ENCODE measurements around the gene PCP4. TPM values are rescaled to one million over a fixed set of nuclear protein-coding genes. Genes with fewer than 3 reads are reported as not detected.

The PCP4 gene
- polyA plus RNA-seq, 2 of the 4 experiments (the other 2 are of a cell fraction) = not detected

DNA sequence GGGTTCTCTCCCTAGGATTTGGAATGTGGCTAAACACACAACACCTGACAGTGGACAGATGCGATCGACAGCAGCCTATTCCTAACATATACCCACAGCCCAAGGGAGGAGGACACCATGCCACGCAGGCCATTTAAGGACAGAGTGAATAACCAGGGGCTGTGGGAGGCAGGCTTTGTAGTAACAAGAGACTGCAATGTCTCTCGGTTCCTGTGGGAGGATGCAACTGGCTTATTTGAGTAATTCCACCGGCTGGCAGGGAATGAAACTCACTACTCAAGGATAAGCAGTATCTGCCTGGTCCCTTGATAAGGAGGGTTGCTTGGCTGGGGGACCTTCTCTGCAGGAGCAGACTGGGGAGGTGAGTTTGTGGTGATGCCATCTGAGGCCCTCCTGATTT lies 109.6 kb downstream of the PCP4 start:
- no peak overlapping the region for H3K4me2 ChIP-seq
- ChIA-PET CTCF (interaction anchor here (0.8 kb wide), 1 partner anchor 19 kb away, joined by 3 read pairs; no protein-coding TSS in a partner anchor), POLR2A (no interaction called here)
- TF ChIP-seq, protein P1, sequence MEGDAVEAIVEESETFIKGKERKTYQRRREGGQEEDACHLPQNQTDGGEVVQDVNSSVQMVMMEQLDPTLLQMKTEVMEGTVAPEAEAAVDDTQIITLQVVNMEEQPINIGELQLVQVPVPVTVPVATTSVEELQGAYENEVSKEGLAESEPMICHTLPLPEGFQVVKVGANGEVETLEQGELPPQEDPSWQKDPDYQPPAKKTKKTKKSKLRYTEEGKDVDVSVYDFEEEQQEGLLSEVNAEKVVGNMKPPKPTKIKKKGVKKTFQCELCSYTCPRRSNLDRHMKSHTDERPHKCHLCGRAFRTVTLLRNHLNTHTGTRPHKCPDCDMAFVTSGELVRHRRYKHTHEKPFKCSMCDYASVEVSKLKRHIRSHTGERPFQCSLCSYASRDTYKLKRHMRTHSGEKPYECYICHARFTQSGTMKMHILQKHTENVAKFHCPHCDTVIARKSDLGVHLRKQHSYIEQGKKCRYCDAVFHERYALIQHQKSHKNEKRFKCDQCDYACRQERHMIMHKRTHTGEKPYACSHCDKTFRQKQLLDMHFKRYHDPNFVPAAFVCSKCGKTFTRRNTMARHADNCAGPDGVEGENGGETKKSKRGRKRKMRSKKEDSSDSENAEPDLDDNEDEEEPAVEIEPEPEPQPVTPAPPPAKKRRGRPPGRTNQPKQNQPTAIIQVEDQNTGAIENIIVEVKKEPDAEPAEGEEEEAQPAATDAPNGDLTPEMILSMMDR (IDR thresholded peaks at IDR 0.05) = no peak
- TF ChIP-seq MYC (IDR thresholded peaks at IDR 0.05; ENCODE audit: borderline replicate concordance, low read length) (no peak), ZNF302 (CRISPR knock-in tag; IDR thresholded peaks at IDR 0.05) (no peak), JUNB (IDR thresholded peaks at IDR 0.05) (no peak), POLR2A (IDR thresholded peaks at IDR 0.05; ENCODE audit: low read length) (no peak), EHMT2 (IDR thresholded peaks at IDR 0.05; ENCODE audit: low read depth) (no peak), FOXS1 (CRISPR knock-in tag; IDR thresholded peaks at IDR 0.05) (no peak), JUN (IDR thresholded peaks at IDR 0.05) (no peak)
- TF ChIP-seq, protein P2, sequence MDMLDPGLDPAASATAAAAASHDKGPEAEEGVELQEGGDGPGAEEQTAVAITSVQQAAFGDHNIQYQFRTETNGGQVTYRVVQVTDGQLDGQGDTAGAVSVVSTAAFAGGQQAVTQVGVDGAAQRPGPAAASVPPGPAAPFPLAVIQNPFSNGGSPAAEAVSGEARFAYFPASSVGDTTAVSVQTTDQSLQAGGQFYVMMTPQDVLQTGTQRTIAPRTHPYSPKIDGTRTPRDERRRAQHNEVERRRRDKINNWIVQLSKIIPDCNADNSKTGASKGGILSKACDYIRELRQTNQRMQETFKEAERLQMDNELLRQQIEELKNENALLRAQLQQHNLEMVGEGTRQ (IDR thresholded peaks at IDR 0.05) = no peak
- TF ChIP-seq, protein P3, sequence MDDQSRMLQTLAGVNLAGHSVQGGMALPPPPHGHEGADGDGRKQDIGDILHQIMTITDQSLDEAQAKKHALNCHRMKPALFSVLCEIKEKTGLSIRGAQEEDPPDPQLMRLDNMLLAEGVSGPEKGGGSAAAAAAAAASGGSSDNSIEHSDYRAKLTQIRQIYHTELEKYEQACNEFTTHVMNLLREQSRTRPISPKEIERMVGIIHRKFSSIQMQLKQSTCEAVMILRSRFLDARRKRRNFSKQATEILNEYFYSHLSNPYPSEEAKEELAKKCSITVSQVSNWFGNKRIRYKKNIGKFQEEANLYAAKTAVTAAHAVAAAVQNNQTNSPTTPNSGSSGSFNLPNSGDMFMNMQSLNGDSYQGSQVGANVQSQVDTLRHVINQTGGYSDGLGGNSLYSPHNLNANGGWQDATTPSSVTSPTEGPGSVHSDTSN (IDR thresholded peaks at IDR 0.05) = no peak
- TF ChIP-seq, protein P4, sequence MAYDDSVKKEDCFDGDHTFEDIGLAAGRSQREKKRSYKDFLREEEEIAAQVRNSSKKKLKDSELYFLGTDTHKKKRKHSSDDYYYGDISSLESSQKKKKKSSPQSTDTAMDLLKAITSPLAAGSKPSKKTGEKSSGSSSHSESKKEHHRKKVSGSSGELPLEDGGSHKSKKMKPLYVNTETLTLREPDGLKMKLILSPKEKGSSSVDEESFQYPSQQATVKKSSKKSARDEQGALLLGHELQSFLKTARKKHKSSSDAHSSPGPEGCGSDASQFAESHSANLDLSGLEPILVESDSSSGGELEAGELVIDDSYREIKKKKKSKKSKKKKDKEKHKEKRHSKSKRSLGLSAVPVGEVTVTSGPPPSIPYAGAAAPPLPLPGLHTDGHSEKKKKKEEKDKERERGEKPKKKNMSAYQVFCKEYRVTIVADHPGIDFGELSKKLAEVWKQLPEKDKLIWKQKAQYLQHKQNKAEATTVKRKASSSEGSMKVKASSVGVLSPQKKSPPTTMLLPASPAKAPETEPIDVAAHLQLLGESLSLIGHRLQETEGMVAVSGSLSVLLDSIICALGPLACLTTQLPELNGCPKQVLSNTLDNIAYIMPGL (CRISPR knock-in tag; IDR thresholded peaks at IDR 0.05; ENCODE audit: borderline replicate concordance) = no peak
- TF ChIP-seq, protein P5, sequence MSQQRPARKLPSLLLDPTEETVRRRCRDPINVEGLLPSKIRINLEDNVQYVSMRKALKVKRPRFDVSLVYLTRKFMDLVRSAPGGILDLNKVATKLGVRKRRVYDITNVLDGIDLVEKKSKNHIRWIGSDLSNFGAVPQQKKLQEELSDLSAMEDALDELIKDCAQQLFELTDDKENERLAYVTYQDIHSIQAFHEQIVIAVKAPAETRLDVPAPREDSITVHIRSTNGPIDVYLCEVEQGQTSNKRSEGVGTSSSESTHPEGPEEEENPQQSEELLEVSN (IDR thresholded peaks at IDR 0.05; ENCODE audit: borderline replicate concordance, low read depth) = no peak
- TF ChIP-seq, protein P6, sequence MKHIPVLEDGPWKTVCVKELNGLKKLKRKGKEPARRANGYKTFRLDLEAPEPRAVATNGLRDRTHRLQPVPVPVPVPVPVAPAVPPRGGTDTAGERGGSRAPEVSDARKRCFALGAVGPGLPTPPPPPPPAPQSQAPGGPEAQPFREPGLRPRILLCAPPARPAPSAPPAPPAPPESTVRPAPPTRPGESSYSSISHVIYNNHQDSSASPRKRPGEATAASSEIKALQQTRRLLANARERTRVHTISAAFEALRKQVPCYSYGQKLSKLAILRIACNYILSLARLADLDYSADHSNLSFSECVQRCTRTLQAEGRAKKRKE (CRISPR knock-in tag; IDR thresholded peaks at IDR 0.05; ENCODE audit: low read depth) = no peak
- TF ChIP-seq, protein P7, sequence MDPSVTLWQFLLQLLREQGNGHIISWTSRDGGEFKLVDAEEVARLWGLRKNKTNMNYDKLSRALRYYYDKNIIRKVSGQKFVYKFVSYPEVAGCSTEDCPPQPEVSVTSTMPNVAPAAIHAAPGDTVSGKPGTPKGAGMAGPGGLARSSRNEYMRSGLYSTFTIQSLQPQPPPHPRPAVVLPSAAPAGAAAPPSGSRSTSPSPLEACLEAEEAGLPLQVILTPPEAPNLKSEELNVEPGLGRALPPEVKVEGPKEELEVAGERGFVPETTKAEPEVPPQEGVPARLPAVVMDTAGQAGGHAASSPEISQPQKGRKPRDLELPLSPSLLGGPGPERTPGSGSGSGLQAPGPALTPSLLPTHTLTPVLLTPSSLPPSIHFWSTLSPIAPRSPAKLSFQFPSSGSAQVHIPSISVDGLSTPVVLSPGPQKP (IDR thresholded peaks at IDR 0.05; ENCODE audit: low read depth, low read length) = no peak
- no peaks in the 10 kb centered on the region for H3K4me1 ChIP-seq
- 0% methylated on average over 1 of the region's 5 CpGs for WGBS (ENCODE audit: missing lambda C conversion rate)
- DNase-seq (ENCODE audit: low read depth in 1 of 2, low spot score in 1 of 2) = no peak
- no peak overlapping the region for H3K4me3 ChIP-seq
- H3K27ac ChIP-seq = no peak overlapping the region
- no peak for ATAC-seq
- H3K9me3 ChIP-seq = no peaks in the 10 kb centered on the region
- no peak for FAIRE-seq

Other genes starting within 250 kb of the PCP4 start
- not detected in 2 replicates for gene IGSF5, start 122.3 kb upstream of the PCP4 start, polyA plus RNA-seq (2011; rRNA removed)
- not detected in 3 replicates for gene IGSF5, start 122.3 kb upstream of the PCP4 start, polyA plus RNA-seq (2017; fragmentation: RNase III; extraction: RNeasy Plus Mini Kit Qiagen cat#74134 plus additional on column Dnase treatment)

Measured in A549 (cell line).